GM23248 (cell line): ENCODE results near the gene ZNF587.
"Not testable (repeated sequence)": the region's sequence is repeated elsewhere in the genome, so short reads cannot be mapped to it uniquely, and the experiment has no call there.

Experiments
- EZH2 ChIP-seq: fragments of 200-600 bp; sonication (generic); IDR thresholded peaks from 2 replicates; pipeline ENCODE4 v1.6.1; 2018; ENCODE audit warnings: antibody characterized with exemption, mild to moderate bottlenecking; ENCODE audit not compliant: insufficient read depth, poor library complexity, severe bottlenecking
- EZH2phosphoT487 ChIP-seq: fragments of 200-600 bp; sonication (generic); IDR thresholded peaks from 2 replicates; pipeline ENCODE4 v1.6.1; 2018; ENCODE audit warnings: antibody characterized with exemption, moderate library complexity, mild to moderate bottlenecking, low read depth; ENCODE audit not compliant: insufficient read depth

- TF ChIP-seq EZH2, EZH2phosphoT487: not testable (repeated sequence)
These were observed 12.7 kb upstream of the ZNF587 start for GRCh38 chr19:57836991-57837390.
